ENCODE data around the gene FOXA3. TPM values are rescaled to one million over a fixed set of nuclear protein-coding genes. Genes with fewer than 3 reads are reported as not detected.

The FOXA3 gene
- total RNA-seq, 2 experiments from 2014 or later = 0.36 TPM; not detected in 1

DNA sequence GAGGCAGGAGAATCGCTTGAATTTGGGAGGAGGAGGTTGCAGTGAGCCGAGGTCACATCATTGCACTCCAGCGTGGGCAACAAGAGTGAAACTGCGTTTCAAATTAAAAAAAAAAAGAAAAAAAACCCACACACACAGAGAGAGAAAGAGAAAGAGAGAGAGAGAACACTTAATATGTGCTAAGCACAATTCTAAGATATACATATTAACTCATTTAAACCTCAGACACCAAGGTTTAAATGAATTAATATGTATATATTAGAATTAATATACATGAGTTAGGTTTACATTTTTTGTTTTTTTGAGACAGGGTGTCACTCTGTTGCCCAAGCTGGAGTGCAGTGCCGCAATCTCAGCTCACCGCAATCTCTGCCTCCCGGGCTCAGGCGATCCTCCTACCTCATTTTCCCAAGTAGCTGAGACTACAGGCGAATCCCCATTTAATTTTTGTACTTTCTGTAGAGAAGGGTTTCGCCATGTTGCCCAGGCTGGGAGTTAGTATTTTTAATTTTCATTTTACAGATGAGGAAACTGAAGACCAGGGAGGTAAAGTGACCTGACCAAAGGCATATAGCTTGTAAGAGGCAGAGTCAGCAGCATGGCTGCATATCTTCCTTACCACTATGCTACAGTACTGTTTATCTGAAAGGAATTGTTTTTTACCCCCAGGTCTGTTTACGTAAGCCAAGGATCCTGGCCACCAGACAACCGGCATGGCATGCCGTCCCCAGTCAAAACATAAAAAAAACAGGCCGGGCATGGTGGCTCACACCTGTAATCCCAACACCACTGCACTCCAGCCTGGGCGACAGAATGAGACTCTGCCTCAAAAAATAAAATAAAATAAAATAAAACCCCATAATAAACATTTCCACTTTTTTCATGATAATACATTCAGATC, 3.5 kb upstream of the FOXA3 start:
- peaks cover 25% of the 10 kb centered on the region for H3K4me1 Mint-ChIP-seq (ENCODE audit: low read depth)
- intact Hi-C loops (cut with micrococcal nuclease) = no loop called here
- H3K4me3 Mint-ChIP-seq = peak overlapping the region; percentile 85
- no peak for DNase-seq
- POLR2A ChIA-PET = interaction anchor here (0.6 kb wide), 1 partner anchor 26 kb away, joined by 4 read pairs; no protein-coding TSS in a partner anchor
- CTCF ChIA-PET = interaction anchor here (0.8 to 1.5 kb wide), 3 partner anchors 26 to 91 kb away, joined by 3 to 6 read pairs (median 4); partner anchors contain the start of gene SIX5
- H3K27me3 Mint-ChIP-seq = peaks cover 22% of the 10 kb centered on the region
- no peaks in the 10 kb centered on the region for H3K9me3 Mint-ChIP-seq
- TF ChIP-seq, protein P1, sequence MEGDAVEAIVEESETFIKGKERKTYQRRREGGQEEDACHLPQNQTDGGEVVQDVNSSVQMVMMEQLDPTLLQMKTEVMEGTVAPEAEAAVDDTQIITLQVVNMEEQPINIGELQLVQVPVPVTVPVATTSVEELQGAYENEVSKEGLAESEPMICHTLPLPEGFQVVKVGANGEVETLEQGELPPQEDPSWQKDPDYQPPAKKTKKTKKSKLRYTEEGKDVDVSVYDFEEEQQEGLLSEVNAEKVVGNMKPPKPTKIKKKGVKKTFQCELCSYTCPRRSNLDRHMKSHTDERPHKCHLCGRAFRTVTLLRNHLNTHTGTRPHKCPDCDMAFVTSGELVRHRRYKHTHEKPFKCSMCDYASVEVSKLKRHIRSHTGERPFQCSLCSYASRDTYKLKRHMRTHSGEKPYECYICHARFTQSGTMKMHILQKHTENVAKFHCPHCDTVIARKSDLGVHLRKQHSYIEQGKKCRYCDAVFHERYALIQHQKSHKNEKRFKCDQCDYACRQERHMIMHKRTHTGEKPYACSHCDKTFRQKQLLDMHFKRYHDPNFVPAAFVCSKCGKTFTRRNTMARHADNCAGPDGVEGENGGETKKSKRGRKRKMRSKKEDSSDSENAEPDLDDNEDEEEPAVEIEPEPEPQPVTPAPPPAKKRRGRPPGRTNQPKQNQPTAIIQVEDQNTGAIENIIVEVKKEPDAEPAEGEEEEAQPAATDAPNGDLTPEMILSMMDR (IDR thresholded peaks at IDR 0.05) = no peak
- no peak for ATAC-seq
- peak overlapping the region; percentile 68 for H3K27ac Mint-ChIP-seq
- H3K36me3 Mint-ChIP-seq (ENCODE audit: low read depth) = peaks cover 17% of the 10 kb centered on the region

DNA sequence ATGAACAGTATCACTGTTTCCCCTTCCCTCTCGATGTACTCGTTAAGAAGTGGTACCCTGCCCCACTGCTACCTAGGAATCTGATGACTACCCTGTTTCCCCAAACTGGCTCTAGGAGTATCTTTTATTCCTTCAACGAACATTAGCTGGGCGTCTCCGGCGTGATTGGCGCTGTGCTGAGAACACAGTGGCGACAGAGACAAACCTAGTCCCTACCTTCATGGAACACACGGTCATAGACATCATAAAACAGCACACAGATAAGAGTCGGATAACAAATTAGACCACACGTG, 1.9 kb upstream of the FOXA3 start:
- TF ChIP-seq, protein P1 (IDR thresholded peaks at IDR 0.05) = no peak
- peaks cover 25% of the 10 kb centered on the region for H3K4me1 Mint-ChIP-seq (ENCODE audit: low read depth)
- peak overlapping the region; percentile 98 for H3K27ac Mint-ChIP-seq
- ChIA-PET CTCF (interaction anchor here (0.9 to 5.3 kb wide), 4 partner anchors 21 to 93 kb away, joined by 4 to 100 read pairs (median 8); partner anchors contain the start of genes IRF2BP1 and SIX5), POLR2A (interaction anchor here (1.9 to 3.9 kb wide), 2 partner anchors 19 to 24 kb away, joined by 9 to 24 read pairs; partner anchors contain the start of gene IRF2BP1)
- no peak for ATAC-seq
- H3K4me3 Mint-ChIP-seq = peak overlapping the region; percentile 85
- intact Hi-C loops (cut with micrococcal nuclease) = no loop called here
- DNase-seq = no peak
- peaks cover 17% of the 10 kb centered on the region for H3K36me3 Mint-ChIP-seq (ENCODE audit: low read depth)
- peaks cover 25% of the 10 kb centered on the region for H3K27me3 Mint-ChIP-seq
- H3K9me3 Mint-ChIP-seq = no peaks in the 10 kb centered on the region

DNA sequence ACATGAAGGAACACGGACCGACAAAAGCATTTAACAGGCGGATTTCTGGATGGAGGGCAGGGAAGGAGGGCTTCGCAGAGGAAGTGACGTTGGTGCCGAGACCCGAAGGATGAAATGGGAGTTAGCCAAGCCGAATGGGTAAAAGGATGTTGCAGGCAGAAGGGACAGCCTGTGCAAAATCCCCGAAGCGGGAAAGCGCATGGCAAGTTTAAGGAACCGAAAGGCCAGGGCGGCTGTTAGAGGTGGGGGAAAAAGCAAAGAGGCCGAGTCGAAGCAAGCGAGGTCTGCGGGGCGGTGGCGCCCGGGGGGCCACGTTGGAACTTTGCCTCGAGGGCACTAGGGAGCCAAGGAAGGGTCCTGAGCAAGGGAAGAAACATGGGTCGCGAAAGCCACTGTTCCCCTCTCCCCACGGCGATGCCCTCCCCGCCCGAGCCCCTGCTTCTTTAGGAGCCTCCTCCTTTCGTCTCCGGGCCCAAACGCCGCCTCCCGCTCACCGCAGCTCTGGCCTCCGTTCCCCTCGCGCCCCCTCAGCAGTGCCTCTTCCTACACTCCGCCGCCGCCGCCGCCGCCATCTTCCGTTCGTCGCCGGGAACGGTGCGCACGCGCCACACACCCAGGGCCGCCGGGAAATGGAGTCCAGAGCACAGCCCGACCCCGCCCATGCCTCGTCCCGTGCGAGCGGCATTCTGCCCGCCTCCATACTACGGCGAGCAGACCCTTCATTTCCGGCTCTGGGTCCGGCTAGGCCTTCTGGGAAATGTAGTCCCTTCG, 1.4 kb upstream of the FOXA3 start, which contains the start of gene SYMPK:
TSS of gene SYMPK (minus strand) at position 584 of the 771 bp plus-strand sequence. CDS start 8,652 bp downstream, outside the sequence.
- DNase-seq (peak; percentile 99), ATAC-seq (peak; percentile 98)
- H3K4me1 Mint-ChIP-seq (ENCODE audit: low read depth) = peaks cover 25% of the 10 kb centered on the region
- TF ChIP-seq, protein P1 (IDR thresholded peaks at IDR 0.05) = no peak
- peaks cover 17% of the 10 kb centered on the region for H3K36me3 Mint-ChIP-seq (ENCODE audit: low read depth)
- ChIA-PET POLR2A (interaction anchor here (1.9 to 3.9 kb wide), 3 partner anchors 19 to 39 kb away, joined by 8 to 24 read pairs (median 9); partner anchors contain the start of genes IRF2BP1 and MYPOP), CTCF (interaction anchor here (0.7 to 5.3 kb wide), 7 partner anchors 21 to 684 kb away, joined by 3 to 100 read pairs (median 4); partner anchors contain the start of genes IRF2BP1, MYPOP and SIX5)
- H3K4me3 Mint-ChIP-seq = peak within 1 kb of the TSS; percentile 85
- no peaks in the 10 kb centered on the region for H3K9me3 Mint-ChIP-seq
- peaks cover 25% of the 10 kb centered on the region for H3K27me3 Mint-ChIP-seq
- intact Hi-C loops (cut with micrococcal nuclease) = no loop called here
- peak within 1 kb of the TSS; percentile 98 for H3K27ac Mint-ChIP-seq

DNA sequence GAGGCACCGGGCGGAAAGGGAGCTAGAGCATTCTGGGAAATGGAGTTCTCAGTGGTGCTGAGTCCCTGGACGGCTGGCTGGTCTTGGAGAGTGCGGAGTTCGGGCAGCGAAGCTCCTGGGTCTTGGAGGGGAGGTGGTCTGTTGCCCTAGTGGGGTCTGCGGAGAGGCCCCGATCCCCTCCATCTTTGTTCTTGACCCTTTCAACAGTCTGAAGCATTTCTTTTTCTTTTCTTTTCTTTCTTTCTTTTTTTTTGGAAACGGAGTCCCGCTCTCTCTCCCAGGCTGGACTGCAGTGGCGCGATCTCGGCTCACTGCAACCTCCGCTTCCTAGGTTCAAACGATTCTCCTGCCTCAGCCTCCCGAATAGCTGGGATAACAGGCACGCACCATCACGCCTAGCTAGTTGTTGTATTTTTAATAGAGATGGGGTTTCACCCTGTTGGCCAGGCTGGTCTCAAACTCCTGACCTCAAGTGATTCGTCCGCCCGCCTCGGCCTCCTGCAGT, 739 bp upstream of the FOXA3 start:
- ChIA-PET POLR2A (interaction anchor here (1.9 to 3.9 kb wide), 3 partner anchors 18 to 38 kb away, joined by 8 to 24 read pairs (median 9); partner anchors contain the start of genes IRF2BP1 and MYPOP), CTCF (interaction anchor here (0.7 to 5.3 kb wide), 8 partner anchors 9 to 684 kb away, joined by 3 to 100 read pairs (median 6); partner anchors contain the start of genes IRF2BP1, MYPOP and SIX5)
- peak overlapping the region; percentile 85 for H3K4me3 Mint-ChIP-seq
- peak overlapping the region; percentile 98 for H3K27ac Mint-ChIP-seq
- intact Hi-C loops (cut with micrococcal nuclease) = no loop called here
- DNase-seq (no peak), ATAC-seq (no peak)
- H3K4me1 Mint-ChIP-seq (ENCODE audit: low read depth) = peaks cover 21% of the 10 kb centered on the region
- H3K36me3 Mint-ChIP-seq (ENCODE audit: low read depth) = peaks cover 12% of the 10 kb centered on the region
- peaks cover 25% of the 10 kb centered on the region for H3K27me3 Mint-ChIP-seq
- TF ChIP-seq, protein P1 (IDR thresholded peaks at IDR 0.05) = no peak
- H3K9me3 Mint-ChIP-seq = no peaks in the 10 kb centered on the region
